T-helper 1 cell treated with Interleukin-12 subunit alpha and Interleukin-12 subunit beta and Interleukin-4 antibody, amounts not matched to agents 30 μg/mL and 1 μg/mL, for 36 hours (primary cell): Measurements from ENCODE around the gene INPP5B.
"Not testable (repeated sequence)": the region's sequence is repeated elsewhere in the genome, so short reads cannot be mapped to it uniquely, and the experiment has no call there.

ENCODE experiments used
- H3K27ac Mint-ChIP-seq: one replicate; pipeline ENCODE4 v1.8.0; 2021; ENCODE audit warnings: mild to moderate bottlenecking, mixed read lengths
- H3K27me3 Mint-ChIP-seq: one replicate; pipeline ENCODE4 v1.8.0; 2021; ENCODE audit warnings: low read depth, mixed read lengths
- H3K36me3 Mint-ChIP-seq: one replicate; pipeline ENCODE4 v1.8.0; 2021; ENCODE audit warnings: low read depth, mixed read lengths
- H3K4me1 Mint-ChIP-seq: one replicate; pipeline ENCODE4 v1.8.0; 2021; ENCODE audit warnings: low read depth, mixed read lengths
- H3K4me3 Mint-ChIP-seq: one replicate; pipeline ENCODE4 v1.8.0; 2021; ENCODE audit warnings: mild to moderate bottlenecking, moderate library complexity, mixed read lengths
- H3K9me3 Mint-ChIP-seq: one replicate; pipeline ENCODE4 v1.8.0; 2021; ENCODE audit warnings: mixed read lengths

INPP5B gene

DNA sequence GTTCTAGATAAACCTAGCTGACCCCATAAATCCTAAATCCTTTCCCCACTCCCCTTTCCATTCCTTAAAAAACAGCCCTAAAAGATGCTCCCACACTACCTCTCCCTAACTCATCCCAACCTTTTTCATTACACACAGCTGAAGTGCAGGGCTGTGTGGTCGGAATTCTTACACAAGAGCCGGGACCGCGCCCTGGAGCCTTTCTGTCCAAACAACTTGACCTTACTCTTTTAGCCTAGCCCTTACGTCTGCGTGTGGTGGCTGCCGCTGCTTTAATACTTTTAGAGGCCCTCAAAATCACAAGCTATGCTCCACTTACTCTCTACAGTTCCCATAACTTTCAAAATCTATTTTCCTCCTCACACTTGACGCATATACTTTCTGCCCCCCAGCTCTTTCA lies 36.0 kb downstream of the INPP5B start:
- not testable (repeated sequence) for H3K27ac Mint-ChIP-seq, H3K27me3 Mint-ChIP-seq, H3K4me1 Mint-ChIP-seq, H3K4me3 Mint-ChIP-seq
- peaks cover 22% of the 10 kb centered on the region for H3K36me3 Mint-ChIP-seq
- peaks cover 29% of the 10 kb centered on the region for H3K9me3 Mint-ChIP-seq

DNA sequence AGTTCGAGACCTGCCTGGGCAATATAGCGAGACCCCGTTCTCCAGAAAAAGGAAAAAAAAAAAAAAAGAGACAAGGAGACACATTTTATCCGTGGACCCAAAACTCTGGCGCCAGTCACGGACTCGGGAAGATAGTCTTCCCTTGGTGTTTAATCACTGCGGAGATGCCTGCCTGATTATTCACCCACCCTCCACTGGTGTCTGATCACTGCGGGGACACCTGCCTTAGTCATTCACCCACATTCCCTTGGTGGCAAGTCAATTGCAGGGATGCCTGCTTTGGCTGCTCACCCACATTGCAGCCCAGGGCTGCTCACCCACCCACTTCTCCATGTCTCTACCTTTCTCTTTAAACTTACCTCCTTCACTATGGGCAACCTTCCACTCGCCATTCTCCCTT lies 38.3 kb downstream of the INPP5B start:
- not testable (repeated sequence) for H3K27me3 Mint-ChIP-seq, H3K27ac Mint-ChIP-seq, H3K4me3 Mint-ChIP-seq, H3K4me1 Mint-ChIP-seq
- Mint-ChIP-seq H3K36me3 (peaks cover 22% of the 10 kb centered on the region), H3K9me3 (peaks cover 29% of the 10 kb centered on the region)

DNA sequence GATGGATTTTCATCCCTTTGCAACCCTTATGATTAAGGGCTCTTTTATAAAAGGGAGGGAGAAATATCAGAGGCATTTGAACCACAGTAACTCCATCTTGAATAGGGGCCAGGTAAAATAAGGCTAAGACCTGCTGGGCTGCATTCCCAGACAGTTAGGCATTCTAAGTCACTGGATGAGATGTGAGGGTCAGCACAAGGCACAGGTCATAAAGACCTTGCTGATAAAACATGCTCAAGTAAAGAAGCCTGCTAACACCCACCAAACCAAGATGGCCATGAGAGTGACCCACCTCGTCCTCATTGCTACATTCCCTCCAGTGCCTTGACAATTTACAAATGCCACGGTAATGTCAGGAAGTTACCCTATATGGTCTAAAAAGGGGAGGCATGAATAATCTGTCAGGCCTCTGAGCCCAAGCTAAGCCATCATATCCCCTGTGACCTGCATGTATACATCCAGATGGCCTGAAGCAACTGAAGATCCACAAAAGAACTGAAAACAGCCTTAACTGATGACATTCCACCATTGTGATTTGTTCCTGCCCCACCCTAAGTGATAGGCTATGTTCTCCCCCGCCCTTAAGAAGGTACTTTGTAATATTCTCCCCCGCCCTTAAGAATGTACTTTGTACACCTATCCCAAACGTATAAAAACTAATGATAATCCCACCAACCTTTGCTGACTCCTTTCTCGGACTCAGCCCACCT lies 39.3 kb downstream of the INPP5B start:
- H3K9me3 Mint-ChIP-seq: peaks cover 29% of the 10 kb centered on the region
- not testable (repeated sequence) for H3K4me1 Mint-ChIP-seq, H3K4me3 Mint-ChIP-seq, H3K27ac Mint-ChIP-seq, H3K27me3 Mint-ChIP-seq
- H3K36me3 Mint-ChIP-seq: peaks cover 22% of the 10 kb centered on the region

DNA sequence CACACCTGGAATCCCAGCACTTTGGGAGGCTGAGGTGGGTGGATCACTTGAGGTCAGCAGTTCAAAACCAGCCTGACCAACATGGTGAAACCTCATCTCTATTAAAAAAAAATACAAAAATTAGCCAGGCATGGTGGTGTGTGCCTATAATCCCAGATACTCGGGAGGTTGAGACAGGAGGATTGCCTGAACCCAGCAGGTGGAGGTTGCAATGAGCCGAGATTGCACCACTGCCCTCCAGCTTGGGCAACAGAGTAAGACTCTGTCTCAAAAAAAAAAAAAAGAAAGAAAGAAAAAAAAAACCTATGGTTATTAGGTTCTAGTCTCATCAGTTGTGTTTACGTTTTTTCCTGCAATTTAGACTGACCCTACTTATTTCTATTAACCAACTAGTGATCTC lies 40.3 kb downstream of the INPP5B start:
- H3K4me3 Mint-ChIP-seq, H3K27ac Mint-ChIP-seq: not testable (repeated sequence)

DNA sequence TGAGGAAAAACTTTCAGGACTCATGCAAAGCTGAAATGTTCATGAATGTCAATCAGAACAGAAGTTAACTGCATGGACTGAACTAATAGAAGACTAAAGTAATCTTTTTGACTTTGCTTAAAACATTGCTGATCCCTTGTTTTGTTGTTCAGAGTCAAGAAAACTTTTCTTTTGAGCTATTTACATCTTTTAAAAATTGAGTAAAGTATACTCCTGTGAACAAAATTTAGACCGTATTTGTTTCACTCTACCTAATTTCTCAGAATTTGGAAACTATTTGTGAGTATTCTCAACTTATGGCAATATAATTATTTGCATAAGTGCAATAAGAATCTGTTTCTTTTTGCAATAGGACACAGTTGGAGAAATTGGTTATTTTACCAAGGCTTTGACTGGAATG lies 41.1 kb downstream of the INPP5B start:
- Mint-ChIP-seq H3K9me3 (peaks cover 29% of the 10 kb centered on the region), H3K4me3 (no peak overlapping the region), H3K4me1 (peaks cover 10% of the 10 kb centered on the region), H3K36me3 (peaks cover 25% of the 10 kb centered on the region), H3K27me3 (no peaks in the 10 kb centered on the region), H3K27ac (no peak overlapping the region)

More for the DNA sequence above, 40.3 kb downstream of the INPP5B start:
- Mint-ChIP-seq H3K9me3 (peaks cover 29% of the 10 kb centered on the region), H3K36me3 (peaks cover 25% of the 10 kb centered on the region)
- H3K4me1 Mint-ChIP-seq, H3K27me3 Mint-ChIP-seq: not testable (repeated sequence)

DNA sequence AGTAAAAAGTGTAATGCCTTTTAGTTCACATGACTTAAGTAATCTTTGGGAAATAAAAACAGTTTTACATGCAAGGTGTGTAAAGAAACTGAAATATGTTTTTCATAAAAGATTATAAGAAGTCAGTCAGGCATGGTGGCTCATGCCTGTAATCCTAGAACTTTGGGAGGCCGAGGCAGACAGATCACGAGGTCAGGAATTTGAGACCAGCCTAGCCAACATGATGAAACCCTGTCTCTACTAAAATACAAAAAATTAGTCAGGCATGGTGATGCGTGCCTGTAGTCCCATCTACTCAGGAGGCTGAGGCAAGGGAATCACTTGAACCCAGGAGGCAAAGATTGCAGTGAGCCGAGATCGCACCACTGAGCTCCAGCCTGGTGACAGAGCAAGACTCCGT lies 42.9 kb downstream of the INPP5B start:
- not testable (repeated sequence) for H3K4me3 Mint-ChIP-seq, H3K27me3 Mint-ChIP-seq, H3K4me1 Mint-ChIP-seq, H3K27ac Mint-ChIP-seq
- Mint-ChIP-seq H3K9me3 (peaks cover 21% of the 10 kb centered on the region), H3K36me3 (peaks cover 18% of the 10 kb centered on the region)

DNA sequence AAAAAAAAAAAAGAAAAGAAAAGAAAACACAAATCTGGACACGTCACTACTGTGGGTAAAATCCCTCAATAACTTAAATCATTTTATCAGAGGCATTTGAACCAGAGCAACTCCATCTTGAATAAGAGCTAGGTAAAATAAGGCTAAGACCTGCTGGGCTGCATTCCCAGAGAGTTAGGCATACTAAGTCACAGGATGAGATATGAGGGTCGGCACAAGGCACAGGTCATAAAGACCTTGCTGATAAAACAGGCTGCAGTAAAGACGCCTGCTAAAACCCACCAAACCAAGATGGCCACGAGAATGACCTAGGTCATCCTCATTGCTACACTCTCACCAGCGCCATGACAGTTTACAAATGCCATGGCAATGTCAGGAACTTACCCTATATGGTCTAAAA lies 43.9 kb downstream of the INPP5B start:
- no peaks in the 10 kb centered on the region for H3K27me3 Mint-ChIP-seq
- peaks cover 13% of the 10 kb centered on the region for H3K9me3 Mint-ChIP-seq
- no peak overlapping the region for H3K27ac Mint-ChIP-seq
- no peak overlapping the region for H3K4me3 Mint-ChIP-seq
- peaks cover 12% of the 10 kb centered on the region for H3K36me3 Mint-ChIP-seq
- peaks cover 10% of the 10 kb centered on the region for H3K4me1 Mint-ChIP-seq

DNA sequence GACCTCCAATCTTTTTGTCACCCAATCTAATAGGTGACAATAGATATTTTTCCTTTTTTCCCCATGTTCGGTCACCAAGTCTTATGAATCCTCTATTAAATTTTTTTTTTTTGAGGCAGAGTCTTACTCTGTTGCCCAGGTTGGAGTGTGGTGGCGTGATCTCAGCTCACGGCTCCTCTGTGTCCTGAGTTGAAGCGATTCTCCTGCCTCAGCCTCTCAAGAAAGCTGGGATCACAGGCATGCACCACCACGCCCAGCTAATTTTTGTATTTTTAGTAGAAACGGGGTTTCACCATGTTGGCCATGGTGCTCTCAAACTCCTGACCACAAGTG lies 45.0 kb downstream of the INPP5B start:
- Mint-ChIP-seq H3K27ac (peak overlapping the region; percentile 57), H3K27me3 (no peaks in the 10 kb centered on the region), H3K36me3 (peaks cover 5% of the 10 kb centered on the region), H3K9me3 (peaks cover 6% of the 10 kb centered on the region), H3K4me1 (peaks cover 10% of the 10 kb centered on the region), H3K4me3 (no peak overlapping the region)

DNA sequence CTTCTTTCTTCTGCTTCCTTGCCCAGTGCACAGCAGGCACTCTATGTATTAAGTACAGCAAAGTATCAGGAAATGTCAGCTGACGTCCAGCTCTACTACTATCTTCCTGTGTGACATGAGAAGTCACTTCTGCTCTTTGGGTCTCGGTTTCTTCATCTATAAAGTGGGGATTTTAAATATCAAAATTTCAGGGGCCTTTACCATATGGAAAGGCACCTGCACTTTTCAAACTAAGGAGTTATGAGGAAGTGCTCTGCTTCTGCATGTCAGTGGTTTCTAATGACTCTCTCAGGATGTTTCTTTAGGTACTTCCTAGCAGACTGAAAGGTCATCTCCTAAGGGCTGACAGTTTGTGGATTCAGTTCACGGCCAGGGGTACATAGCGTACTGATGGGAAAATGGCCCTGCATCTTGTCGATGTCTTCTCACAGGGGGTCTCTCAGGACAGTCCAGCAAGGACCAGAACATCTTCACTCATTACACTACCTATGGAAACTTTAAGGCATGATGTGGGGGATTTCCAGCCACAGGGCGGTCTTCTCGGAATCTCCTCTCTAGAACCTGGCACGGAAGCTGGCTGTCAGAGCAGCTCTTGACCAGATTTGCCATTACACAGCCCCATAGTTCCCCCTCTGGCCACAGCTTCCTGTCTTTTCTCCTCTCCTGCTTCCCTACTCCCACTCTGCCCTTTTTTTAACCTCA lies 45.5 kb downstream of the INPP5B start:
- Mint-ChIP-seq H3K36me3 (peaks cover 4% of the 10 kb centered on the region), H3K9me3 (peaks cover 3% of the 10 kb centered on the region), H3K4me1 (peaks cover 10% of the 10 kb centered on the region), H3K27ac (peak overlapping the region; percentile 57), H3K27me3 (no peaks in the 10 kb centered on the region), H3K4me3 (no peak overlapping the region)

DNA sequence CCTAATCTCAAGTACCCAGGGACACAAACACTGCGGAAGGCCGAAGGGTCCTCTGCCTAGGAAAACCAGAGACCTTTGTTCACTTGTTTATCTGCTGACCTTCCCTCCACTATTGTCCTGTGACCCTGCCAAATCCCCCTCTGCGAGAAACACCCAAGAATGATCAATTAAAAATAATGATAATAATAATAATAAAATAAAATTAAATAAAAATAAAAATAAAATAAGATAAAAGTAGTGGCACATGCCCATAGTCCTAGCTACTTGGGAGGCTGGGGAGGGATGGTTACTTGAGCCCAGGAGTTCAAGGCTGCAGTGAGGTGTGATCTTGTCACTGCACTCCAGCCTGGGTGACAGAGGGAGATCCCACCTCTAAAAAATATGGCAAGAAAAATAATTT lies 49.3 kb downstream of the INPP5B start:
- H3K27ac Mint-ChIP-seq, H3K4me3 Mint-ChIP-seq, H3K36me3 Mint-ChIP-seq, H3K9me3 Mint-ChIP-seq, H3K4me1 Mint-ChIP-seq, H3K27me3 Mint-ChIP-seq: not testable (repeated sequence)

DNA sequence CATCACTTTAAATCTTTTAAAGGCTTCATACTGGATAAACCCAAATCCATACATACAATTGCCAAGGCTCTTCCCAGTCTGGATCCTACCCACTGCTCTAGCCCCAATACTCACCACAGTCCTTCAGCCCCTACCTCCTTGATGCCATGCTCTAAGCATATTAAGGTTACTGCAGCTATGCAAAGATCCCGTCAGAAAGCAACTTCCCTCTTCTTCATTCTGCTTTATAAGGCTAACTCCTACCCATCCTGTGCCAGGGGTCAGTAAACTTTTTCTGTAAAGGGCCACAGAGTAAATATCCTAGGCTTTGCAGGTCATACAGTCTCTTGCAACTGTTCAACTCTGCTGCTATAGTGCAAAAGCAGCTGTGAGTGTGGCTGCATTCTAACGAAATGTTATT lies 53.2 kb downstream of the INPP5B start:
- Mint-ChIP-seq H3K27me3 (no peaks in the 10 kb centered on the region), H3K27ac (no peak overlapping the region), H3K9me3 (no peaks in the 10 kb centered on the region)

DNA sequence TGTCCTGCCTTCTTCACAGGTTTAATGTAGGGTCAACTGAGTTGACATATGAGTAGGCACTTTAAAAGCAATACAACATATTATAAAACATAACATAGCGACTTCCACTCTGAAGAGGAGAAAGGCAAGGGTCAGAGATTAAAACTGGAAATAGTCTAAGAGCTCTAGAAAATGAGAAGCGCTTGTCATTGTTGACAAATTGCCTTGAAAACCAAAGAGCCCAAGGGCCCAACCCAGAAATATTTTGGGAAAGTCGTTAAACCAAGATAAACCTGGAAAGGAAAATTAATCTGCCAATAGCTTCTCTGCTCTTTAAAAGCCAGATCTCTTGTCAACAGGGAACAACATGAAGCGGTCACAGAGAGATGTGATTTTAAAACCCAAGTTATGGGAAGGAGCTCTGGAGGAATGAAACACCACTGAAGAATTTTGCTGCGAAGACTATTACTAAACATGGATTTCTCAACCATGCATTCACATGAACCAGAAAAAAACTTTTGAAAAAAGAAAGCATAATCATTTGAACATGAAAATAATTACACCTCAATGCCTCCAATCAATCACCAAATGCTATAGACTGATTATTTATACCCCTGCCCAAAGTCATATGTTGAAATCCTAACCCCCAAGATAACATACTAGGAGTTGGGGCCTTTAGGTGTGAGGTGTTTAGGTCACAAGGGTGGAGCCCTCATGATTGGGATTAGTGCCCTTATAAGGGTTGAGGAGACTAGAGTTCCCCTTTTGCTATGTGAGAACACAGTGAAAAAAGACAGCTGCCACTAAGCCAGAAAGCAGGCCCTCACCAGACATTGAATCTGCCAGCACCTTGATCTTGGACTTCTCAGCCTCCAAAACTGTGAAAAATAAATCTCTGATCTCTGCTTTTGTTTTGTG lies 54.5 kb downstream of the INPP5B start:
- Mint-ChIP-seq H3K9me3 (no peaks in the 10 kb centered on the region), H3K27ac (no peak overlapping the region), H3K4me1 (no peaks in the 10 kb centered on the region), H3K4me3 (no peak overlapping the region), H3K36me3 (peaks cover 2% of the 10 kb centered on the region), H3K27me3 (no peaks in the 10 kb centered on the region)

More for the DNA sequence above, 53.2 kb downstream of the INPP5B start:
- H3K4me1 Mint-ChIP-seq: no peaks in the 10 kb centered on the region
- no peak overlapping the region for H3K4me3 Mint-ChIP-seq
- no peaks in the 10 kb centered on the region for H3K36me3 Mint-ChIP-seq

DNA sequence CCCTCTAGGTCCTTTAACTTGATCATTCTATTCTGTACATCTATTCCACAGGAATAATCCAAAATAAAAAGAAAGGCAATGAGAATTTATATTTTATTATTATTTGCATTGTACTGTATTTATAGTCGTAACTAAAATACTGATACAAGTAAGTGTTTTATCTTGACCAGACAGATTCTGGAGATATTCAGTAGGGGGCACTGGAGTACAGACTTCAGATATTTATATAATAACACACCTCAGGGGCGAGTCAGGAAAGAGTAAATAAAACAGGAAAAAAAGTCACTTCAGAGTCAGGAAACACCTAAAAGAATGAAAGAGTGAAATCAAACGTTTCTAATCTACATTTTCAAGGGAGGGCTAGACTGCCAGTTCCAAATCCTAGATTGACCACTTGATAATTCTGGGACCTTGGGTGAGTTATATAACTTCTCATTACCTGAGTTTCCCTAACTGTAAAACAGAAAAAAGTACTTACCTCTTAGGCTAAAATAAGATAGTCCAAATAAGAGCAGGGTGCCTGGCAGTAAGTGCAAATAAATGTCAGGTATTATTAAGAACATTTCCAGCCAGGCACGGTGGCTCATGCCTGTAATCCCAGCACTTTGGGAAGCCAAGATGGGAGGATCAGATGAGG lies 56.4 kb downstream of the INPP5B start:
- Mint-ChIP-seq H3K4me3 (no peak overlapping the region), H3K27ac (no peak overlapping the region), H3K9me3 (no peaks in the 10 kb centered on the region), H3K36me3 (peaks cover 13% of the 10 kb centered on the region), H3K4me1 (no peaks in the 10 kb centered on the region), H3K27me3 (no peaks in the 10 kb centered on the region)

DNA sequence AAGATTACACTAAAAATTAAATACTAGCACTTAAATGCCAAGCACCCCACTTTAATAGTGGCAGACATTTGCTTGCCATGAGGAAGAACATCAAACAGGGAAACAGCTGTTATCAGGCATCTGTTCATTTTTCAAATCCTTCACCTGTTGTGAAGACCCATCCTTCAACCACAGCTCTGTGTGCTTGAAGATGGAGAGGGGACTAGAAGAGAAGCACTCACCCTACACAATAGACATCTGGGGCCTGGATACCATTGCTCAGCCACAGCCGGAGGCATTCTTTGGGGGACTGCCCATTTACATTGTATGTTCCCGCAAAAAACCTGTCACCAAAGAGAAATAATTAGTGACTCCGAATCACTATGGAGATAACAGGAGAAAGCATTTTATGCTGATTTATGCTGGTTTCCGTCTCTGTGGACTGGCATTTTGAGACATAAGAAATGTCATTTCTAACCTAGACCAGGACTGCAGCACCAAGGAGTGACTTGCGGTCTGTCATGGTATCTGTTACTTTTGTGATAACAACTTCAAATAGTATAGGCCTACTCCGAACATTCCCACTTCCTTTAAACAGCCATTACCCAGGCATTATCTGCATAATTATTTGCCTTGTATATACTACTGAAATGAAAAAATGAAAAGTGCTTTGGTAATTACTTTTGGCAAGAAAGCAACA lies 58.7 kb downstream of the INPP5B start:
- Mint-ChIP-seq H3K4me3 (no peak overlapping the region), H3K36me3 (peaks cover 13% of the 10 kb centered on the region), H3K4me1 (no peaks in the 10 kb centered on the region), H3K9me3 (no peaks in the 10 kb centered on the region), H3K27ac (no peak overlapping the region), H3K27me3 (no peaks in the 10 kb centered on the region)
